HepG2 (cell line): Measurements from ENCODE around the gene OST4. TPM values are rescaled to one million over a fixed set of nuclear protein-coding genes. Genes with fewer than 3 reads are reported as not detected.

ENCODE experiments used
- ASH2L ChIP-seq: fragments of 300-600, 200-600 bp; sonication (generic); IDR thresholded peaks from 2 replicates; pipeline ENCODE4 v1.7.0; 2017; ENCODE audit warnings: low read depth, mild to moderate bottlenecking, moderate library complexity, mixed read lengths, low read length; ENCODE audit not compliant: insufficient read length
- ATF2 ChIP-seq: sonication (generic); formaldehyde crosslinking; IDR thresholded peaks from 2 replicates; pipeline ENCODE4 v1.4.0; 2020; ENCODE audit warnings: missing genetic modification reagents
- EEA1 ChIP-seq: sonication (generic); formaldehyde crosslinking; IDR thresholded peaks from 2 replicates; pipeline ENCODE4 v1.5.1; 2020; ENCODE audit warnings: mild to moderate bottlenecking, missing genetic modification reagents, borderline replicate concordance
- HES4 ChIP-seq: sonication (generic); formaldehyde crosslinking; IDR thresholded peaks from 2 replicates; pipeline ENCODE4 v1.9.0; 2021; ENCODE audit warnings: mild to moderate bottlenecking, missing genetic modification reagents, borderline replicate concordance
- HMGXB4 ChIP-seq, 2 experiments: sonication (generic) in 1 of 2; formaldehyde crosslinking in 1 of 2; IDR thresholded peaks; 2 replicates each; pipeline versions ENCODE4 v1.4.0 to v1.6.1; 2018 to 2020; ENCODE audit warnings: missing genetic modification reagents in 2 of 2, borderline replicate concordance in 1 of 2, low read depth in 1 of 2, mild to moderate bottlenecking in 1 of 2, missing biosample characterization in 1 of 2
- HNF1A ChIP-seq, 2 experiments: sonication (generic) in 1 of 2; formaldehyde crosslinking in 1 of 2; IDR thresholded peaks; 2 replicates each; pipeline versions ENCODE4 v1.4.0 to v1.6.1; 2016 to 2020; ENCODE audit warnings: borderline replicate concordance in 1 of 2, low read depth in 1 of 2, mild to moderate bottlenecking in 1 of 2, missing genetic modification reagents in 1 of 2
- HOXA5 ChIP-seq: sonication (generic); formaldehyde crosslinking; IDR thresholded peaks from 2 replicates; pipeline ENCODE4 v1.4.0; 2020; ENCODE audit warnings: missing genetic modification reagents
- KDM5A ChIP-seq: fragments of 200-600 bp; sonication (generic); IDR thresholded peaks from 2 replicates; pipeline ENCODE4 v1.7.0; 2018; ENCODE audit warnings: antibody characterized with exemption, mild to moderate bottlenecking, low read length, borderline replicate concordance
- PCBP2 ChIP-seq: fragments of 200-400 bp; formaldehyde crosslinking; optimal IDR thresholded peaks from 2 replicates; pipeline ENCODE3; 2018; ENCODE audit warnings: low read length, low read depth; ENCODE audit not compliant: poor library complexity, severe bottlenecking
- PRPF4 ChIP-seq: fragments of 200-400 bp; formaldehyde crosslinking; IDR thresholded peaks from 2 replicates; pipeline ENCODE4 v1.6.1; 2016; ENCODE audit warnings: low read length, low read depth; ENCODE audit not compliant: poor library complexity, severe bottlenecking
- SRSF1 ChIP-seq: fragments of 200-400 bp; formaldehyde crosslinking; optimal IDR thresholded peaks from 2 replicates; pipeline ENCODE3; 2017; ENCODE audit warnings: mild to moderate bottlenecking, low read depth, low read length, moderate library complexity
- ZKSCAN8 ChIP-seq: IDR thresholded peaks from 2 replicates; pipeline ENCODE4 v1.6.1; 2016; ENCODE audit warnings: borderline replicate concordance, missing genetic modification reagents, missing compliant biosample characterization
- ZNF138 ChIP-seq: sonication (generic); formaldehyde crosslinking; IDR thresholded peaks from 2 replicates; pipeline ENCODE4 v1.5.0; 2020; ENCODE audit warnings: mild to moderate bottlenecking, low read depth, missing genetic modification reagents
- ZNF235 ChIP-seq: sonication (generic); formaldehyde crosslinking; IDR thresholded peaks from 2 replicates; pipeline ENCODE4 v1.8.1; 2023; ENCODE audit warnings: mild to moderate bottlenecking, missing genetic modification reagents, borderline replicate concordance
- ZNF816 ChIP-seq: sonication (generic); formaldehyde crosslinking; IDR thresholded peaks from 2 replicates; pipeline ENCODE4 v1.8.0; 2022; ENCODE audit warnings: missing genetic modification reagents, mild to moderate bottlenecking, borderline replicate concordance
- polyA plus RNA-seq, 8 experiments: library from polyadenylated mRNA; depleted of rRNA in 3 of 8; stranded (reverse) in 7 of 8; unstranded in 1 of 8; fragments of >200 nt; fragmentation: Illumina TruSeq in 4 of 8; extraction: Trizol in 4 of 8; gene quantifications; 2 replicates each; pipeline versions ENCODE4 v1.2.1 to v1.2.3, GENCODE V29; 2011 to 2016; ENCODE audit warnings: low read depth in 4 of 8, missing spikeins in 1 of 8, mixed read lengths in 1 of 8; ENCODE audit not compliant: insufficient read depth in 1 of 8
- total RNA-seq, 5 experiments: library from RNA; depleted of rRNA; stranded (reverse); fragments of >200 nt; fragmentation: Illumina TruSeq; extraction: Trizol; gene quantifications; 2 replicates each; pipeline ENCODE4 v1.2.3, GENCODE V29; 2016; ENCODE audit warnings: low read depth in 1 of 5
- TF ChIP-seq, protein P1 (sequence below): sonication (generic); formaldehyde crosslinking; IDR thresholded peaks from 2 replicates; pipeline ENCODE4 v1.5.1; 2020; ENCODE audit warnings: mild to moderate bottlenecking, missing genetic modification reagents, moderate library complexity
- TF ChIP-seq, protein P2 (sequence below): sonication (generic); formaldehyde crosslinking; IDR thresholded peaks from 2 replicates; pipeline ENCODE4 v1.8.1; 2023; ENCODE audit warnings: mild to moderate bottlenecking, missing genetic modification reagents

The OST4 gene
- total and polyA plus RNA-seq, 2 of the 13 experiments (the other 11 are each of a cell fraction or from before 2014, with no cell fraction given), result 498 to 584 TPM

GRCh38 chr2:27071277-27071989 lies at the start of gene OST4 (continued):
- TF ChIP-seq, protein P1, sequence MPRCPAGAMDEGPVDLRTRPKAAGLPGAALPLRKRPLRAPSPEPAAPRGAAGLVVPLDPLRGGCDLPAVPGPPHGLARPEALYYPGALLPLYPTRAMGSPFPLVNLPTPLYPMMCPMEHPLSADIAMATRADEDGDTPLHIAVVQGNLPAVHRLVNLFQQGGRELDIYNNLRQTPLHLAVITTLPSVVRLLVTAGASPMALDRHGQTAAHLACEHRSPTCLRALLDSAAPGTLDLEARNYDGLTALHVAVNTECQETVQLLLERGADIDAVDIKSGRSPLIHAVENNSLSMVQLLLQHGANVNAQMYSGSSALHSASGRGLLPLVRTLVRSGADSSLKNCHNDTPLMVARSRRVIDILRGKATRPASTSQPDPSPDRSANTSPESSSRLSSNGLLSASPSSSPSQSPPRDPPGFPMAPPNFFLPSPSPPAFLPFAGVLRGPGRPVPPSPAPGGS (CRISPR knock-in tag), result peak; percentile 64
- TF ChIP-seq, protein P2, sequence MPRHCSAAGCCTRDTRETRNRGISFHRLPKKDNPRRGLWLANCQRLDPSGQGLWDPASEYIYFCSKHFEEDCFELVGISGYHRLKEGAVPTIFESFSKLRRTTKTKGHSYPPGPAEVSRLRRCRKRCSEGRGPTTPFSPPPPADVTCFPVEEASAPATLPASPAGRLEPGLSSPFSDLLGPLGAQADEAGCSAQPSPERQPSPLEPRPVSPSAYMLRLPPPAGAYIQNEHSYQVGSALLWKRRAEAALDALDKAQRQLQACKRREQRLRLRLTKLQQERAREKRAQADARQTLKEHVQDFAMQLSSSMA (CRISPR knock-in tag), result no peak
- TF ChIP-seq ZKSCAN8 (CRISPR knock-in tag) (0 out of 2 replicates have a peak, but pooled peaks have one; percentile 47), HOXA5 (CRISPR knock-in tag) (peak; percentile 59), HES4 (CRISPR knock-in tag) (peak; percentile 51), PCBP2 (no peak), KDM5A (peak; percentile 89), HMGXB4 (CRISPR knock-in tag; IDR thresholded peaks at IDR 0.05; ENCODE audit: borderline replicate concordance in 1 of 2, low read depth in 1 of 2) (peak; percentile 61 to 86; a peak in 3 of 4 replicates), ASH2L (peak; percentile 94), ZNF235 (peak; percentile 22; the same call in 1 of the 2 replicates), ZNF816 (CRISPR knock-in tag) (peak; percentile 82; the same call in 1 of the 2 replicates), HNF1A (IDR thresholded peaks at IDR 0.05; ENCODE audit: low read depth) (no peak), HNF1A (CRISPR knock-in tag; IDR thresholded peaks at IDR 0.05; ENCODE audit: borderline replicate concordance) (peak; percentile 64; the same call in 1 of the 2 replicates), PRPF4 (no peak), ZNF138 (CRISPR knock-in tag) (no peak), EEA1 (CRISPR knock-in tag) (peak; percentile 7; the same call in 1 of the 2 replicates), SRSF1 (peak; percentile 74), ATF2 (CRISPR knock-in tag) (peak; percentile 82; the same call in 1 of the 2 replicates)
- TF ChIP-seq, all 625 proteins: peak for 234
